ENCODE results near the gene CMSS1.
"Not testable (repeated sequence)": the region's sequence is repeated elsewhere in the genome, so short reads cannot be mapped to it uniquely, and the experiment has no call there.

Gene CMSS1

GRCh38 chr3:100072326-100073048 lies 254.8 kb downstream of the CMSS1 start:
- DNase-seq: no peak

- no peak for DNase-seq
These were observed 255.5 kb downstream of the CMSS1 start for GRCh38 chr3:100073049-100073713.

- DNase-seq: no peak
These were observed 256.1 kb downstream of the CMSS1 start for GRCh38 chr3:100073714-100074307.

DNA sequence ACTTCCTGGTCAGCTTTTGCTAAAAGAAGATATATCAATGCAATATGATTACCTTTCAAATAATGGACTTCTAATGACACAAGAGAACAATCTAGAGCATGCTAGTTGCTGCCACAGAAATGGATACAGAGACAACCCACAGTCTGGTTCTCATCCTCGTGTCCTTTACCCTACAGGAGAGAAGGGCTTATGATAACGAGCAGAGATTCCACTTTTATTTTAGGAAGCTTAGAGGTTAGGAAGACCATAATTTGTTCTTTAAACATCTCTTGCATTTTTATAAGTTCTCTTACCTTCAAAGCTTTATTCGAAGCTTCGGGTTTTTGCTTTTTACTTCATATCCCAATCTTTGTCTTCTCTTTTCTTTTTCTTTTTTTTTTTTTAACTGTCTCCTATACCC lies 257.5 kb downstream of the CMSS1 start:
- DNase-seq: no peak

GRCh38 chr3:100075851-100076730 lies 258.4 kb downstream of the CMSS1 start:
- no peak for DNase-seq

DNA sequence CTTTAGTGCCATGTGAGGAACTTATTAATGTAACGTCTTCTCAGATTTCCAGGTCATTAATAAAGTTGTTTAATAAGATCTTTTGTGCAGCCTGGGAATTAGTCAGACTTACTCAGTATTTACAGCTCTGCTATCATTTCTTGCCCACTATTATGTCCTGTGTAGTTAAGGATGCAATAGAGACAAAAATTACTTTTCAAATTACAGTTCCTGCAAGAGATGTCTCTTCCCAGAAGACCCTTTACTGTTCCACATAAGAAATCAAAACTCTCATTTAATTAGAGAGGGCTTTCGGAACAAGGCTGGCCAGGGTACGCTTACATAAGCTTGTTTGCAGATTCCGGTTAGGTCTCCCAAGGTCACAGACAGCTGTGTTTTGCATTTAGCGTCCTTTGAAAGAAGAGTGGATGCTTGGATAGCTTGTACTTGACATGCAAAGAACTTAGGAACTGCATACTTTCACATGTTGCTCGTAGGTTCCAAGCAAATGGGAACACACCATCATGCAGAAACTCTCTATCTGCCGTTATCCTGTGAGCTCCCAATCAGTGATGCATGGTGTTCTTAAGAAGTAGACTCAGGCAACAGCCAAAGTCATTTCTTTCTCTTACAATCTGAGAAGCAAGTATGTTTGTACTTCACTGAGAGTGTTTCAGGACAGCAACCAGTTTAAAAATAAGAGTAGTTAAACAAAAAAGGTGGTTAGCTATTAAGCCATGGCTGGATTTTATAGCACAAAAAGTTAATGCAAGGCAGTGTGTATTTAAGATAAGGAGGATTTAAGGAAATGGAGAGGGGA lies 259.3 kb downstream of the CMSS1 start:
- DNase-seq: no peak

- DNase-seq: no peak
These were observed 261.7 kb downstream of the CMSS1 start for GRCh38 chr3:100079328-100079727.

DNA sequence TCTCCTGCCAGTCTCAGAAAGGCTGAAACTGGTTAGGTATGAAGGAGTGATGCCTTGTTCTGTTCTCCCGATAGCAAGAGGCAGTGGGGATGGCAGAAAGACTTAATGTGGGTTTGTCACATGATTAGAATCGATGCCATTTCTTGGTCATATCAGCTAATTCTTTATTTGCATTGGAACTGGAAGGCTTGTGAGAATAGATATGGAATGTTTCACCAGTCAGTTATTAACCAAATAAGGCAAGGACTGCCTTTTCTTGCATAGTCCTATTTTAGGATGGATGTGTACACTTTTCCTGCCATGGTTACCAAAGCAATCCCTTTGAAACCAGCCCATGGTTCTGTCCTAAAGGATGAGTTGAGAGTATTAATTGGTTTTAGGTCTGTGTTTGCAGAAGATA lies 262.9 kb downstream of the CMSS1 start:
- no peak for DNase-seq

- DNase-seq: no peak
These were observed 263.6 kb downstream of the CMSS1 start for GRCh38 chr3:100081311-100081710.

DNA sequence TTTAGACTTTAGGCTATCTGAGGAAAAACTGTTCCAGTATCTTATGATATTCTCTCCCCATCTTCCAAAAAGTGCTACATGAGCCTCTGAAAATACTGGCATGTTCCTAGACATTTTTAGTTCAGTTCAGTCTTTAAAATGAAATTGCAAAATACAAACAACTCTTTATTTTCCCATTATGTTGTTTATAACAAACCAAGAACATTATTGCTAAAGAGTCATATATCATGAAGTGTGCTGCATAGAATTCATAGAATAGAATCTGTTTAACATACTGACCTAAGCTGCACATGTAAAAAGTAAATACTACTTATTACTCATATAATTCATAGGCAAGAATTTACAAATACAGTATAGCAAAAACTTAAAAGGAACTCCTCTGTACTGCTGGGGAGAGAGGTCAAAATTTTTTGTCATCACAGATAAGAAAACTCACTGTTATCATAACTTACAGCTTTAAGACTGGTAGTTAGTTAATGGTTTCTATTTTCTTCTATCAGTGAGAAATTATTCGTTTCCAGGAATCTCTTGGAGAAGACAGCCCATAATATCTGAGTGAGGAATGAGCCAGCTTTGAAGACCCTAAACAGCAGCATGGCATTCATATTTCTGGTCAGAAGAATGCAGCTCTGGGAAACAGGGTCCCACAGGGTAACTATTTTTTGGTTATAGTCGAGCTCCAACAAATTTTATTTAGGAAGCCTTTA lies 264.5 kb downstream of the CMSS1 start:
- DNase-seq: no peak

GRCh38 chr3:100082714-100083113 lies 265.1 kb downstream of the CMSS1 start:
- DNase-seq: no peak

GRCh38 chr3:100083209-100083608 lies 265.5 kb downstream of the CMSS1 start:
- DNase-seq: no peak

- DNase-seq: no peak
These were observed 266.6 kb downstream of the CMSS1 start for GRCh38 chr3:100084100-100084806.

GRCh38 chr3:100086401-100086800 lies 268.7 kb downstream of the CMSS1 start:
- no peak for DNase-seq

- no peak for DNase-seq
These were observed 269.5 kb downstream of the CMSS1 start for GRCh38 chr3:100087198-100087597.

DNA sequence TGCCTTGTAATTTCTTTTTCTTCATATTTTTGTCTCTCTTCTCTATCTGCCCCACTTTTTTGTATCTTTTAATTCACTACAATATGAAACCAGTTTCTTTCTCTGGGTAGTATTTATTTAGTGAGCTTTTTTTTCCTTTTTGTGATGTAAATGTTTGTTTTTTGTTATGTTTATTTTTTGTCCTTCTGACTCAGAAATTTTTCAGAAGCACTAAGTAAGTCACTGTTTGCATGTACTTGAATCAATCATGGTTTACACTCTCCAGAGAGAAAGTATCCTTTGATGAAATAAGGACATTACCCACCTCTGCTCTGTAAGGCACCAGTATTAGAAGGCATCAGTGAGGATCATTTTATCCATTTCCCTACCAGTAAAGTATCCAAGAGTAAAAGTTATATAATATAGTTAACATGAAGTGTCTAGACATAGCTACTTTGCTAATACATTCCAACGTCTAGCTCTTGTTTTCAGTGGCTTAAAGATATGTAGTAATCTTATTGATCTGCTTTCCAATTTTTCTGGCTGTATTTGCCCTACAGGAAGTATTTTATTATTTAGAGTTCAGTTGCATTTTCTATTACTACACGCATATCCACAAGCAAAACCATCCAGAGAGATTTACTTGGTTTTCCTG lies 271.2 kb downstream of the CMSS1 start:
- DNase-seq: no peak

DNA sequence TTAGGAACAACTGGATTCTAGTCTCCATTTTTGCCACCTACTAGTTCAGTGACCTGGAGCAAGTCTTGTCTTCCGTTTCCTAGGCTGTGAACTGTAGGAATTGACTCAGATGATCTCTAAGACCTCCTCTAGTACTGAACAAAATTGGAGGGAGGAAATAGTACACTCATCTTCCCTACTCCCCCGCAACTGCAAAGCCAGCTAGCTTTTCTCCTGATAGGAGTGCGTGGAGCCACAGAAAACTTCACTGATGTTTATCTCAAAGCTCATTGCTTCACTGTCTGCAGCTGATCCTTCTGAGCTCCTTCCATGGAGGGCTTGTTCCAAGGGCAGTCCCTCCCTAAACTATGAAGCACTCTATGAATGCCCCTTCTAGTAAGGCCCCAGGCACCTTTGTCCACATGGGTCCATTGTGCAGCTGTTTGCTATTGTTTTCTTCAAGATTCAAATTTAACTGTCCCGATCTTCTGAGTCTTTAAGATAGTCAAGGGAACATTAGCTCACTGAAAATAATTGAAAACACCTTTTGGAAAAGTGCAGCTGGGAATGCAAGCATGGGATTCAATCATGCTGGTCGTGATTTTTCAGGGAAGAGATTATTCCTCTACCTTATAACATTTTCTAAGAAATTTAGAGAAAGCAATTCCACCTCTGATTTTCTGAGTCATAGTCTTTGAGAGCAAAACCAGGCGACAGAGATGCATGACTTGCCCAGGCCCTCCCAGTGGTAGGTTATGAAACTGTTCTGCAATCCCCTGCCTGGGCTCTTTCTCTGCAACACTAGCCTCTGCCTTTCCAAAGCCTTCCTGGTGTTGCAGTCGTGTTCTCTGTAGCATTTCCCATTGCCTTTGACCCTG lies 272.4 kb downstream of the CMSS1 start:
- no peak for DNase-seq

DNA sequence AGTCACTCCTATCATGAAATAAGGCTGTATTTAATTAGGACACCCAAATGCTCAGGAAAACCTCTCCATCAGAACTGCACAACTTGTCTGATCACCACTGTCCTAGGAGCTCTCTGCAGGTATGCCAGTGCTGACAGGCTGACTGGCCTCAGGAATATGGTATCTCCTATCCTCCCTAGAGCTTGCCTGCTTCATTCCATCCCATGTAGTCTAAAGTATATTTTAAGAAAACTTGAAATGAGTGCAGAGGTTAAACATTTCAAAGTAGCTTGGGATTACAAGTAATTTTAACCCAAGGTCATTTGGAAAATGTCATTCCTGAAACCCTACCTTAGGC lies 273.0 kb downstream of the CMSS1 start:
- no peak for DNase-seq

GRCh38 chr3:100093831-100094230 lies 276.2 kb downstream of the CMSS1 start:
- no peak for DNase-seq

- not testable (repeated sequence) for DNase-seq
These were observed 278.6 kb downstream of the CMSS1 start for GRCh38 chr3:100096286-100096685.

All from NCI-H2081 treated with DMSO at 0.1 percent for 48 hours (cell line).